GM18907 (cell line): ENCODE measurements around the gene KLF11.
A peak's percentile ranks its signal among the peaks of the same experiment; 100 is the strongest.

Experiments
- ATAC-seq: cut with Tn5 transposase; IDR thresholded peaks from one replicate; pipeline ENCODE4 v1.9.1; 2021; ENCODE audit warnings: mild to moderate bottlenecking, moderate library complexity; ENCODE audit not compliant: unreplicated experiment

KLF11 gene

GRCh38 chr2:10043256-10043905 is at the start of gene KLF11:
Gene KLF11 (plus strand): TSS chr2:10043550. CDS start chr2:10043717, 167 bp downstream.
- ATAC-seq = peak; percentile 74

DNA sequence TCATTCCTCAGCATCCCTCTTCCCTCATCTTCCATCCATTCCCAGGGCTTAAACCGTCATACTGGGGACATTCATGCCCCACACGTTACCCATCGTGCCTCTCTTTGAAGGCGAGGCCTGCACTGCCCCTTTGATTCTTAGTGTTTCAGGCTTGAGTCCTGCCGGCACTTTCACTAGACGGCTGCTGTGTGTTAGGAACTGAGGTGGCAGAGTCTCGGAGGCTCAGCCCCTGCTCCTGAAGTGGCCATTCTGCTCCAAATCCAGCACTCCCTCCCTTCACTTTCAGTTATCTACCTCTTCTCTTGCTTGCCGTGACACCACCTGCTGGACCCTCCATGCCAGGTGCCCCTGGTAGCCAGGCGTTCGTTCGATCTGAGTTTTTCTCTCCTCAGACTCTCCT is 48.9 kb upstream of the KLF11 start:
- ATAC-seq = no peak

DNA sequence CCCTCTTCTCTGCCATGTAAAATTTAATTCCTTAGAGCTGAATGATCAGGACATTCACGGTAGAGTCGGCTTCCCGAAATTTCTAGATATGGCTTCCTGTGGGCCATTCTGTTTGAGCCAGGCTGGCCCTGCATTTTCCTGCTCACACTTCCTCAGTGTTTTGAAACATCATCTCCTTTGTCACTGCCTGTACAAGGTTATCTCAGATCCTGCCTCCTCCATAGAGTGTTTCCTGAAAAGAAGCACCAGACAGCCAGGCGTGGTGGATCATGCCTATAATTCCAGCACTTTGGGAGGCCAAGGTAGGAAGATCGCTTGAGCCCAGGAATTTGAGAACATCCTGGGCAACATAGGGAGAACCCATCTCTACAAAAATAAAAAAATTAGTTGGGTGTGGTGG is 48.3 kb upstream of the KLF11 start:
- no peak for ATAC-seq

DNA sequence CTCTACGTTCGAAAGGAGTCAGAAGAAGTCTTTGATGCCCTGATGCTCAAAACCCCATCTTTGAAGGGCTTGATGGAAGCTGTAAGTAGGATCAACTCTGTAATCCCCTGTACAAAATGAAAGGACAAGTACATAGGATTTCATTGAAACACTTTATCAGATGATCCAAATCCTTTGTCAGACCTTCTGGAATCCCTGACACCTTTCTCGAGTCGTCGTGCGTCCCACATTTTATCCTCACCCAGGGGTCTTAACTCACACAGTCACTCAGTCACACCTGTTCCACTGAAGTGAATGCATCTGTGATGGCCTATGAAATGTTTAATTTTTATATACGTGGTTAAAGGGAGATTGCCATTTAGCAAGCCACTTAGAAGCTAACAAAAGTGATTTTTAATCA is 47.0 kb upstream of the KLF11 start:
- ATAC-seq = no peak

GRCh38 chr2:9997936-9998335 is 45.4 kb upstream of the KLF11 start:
- ATAC-seq = no peak

DNA sequence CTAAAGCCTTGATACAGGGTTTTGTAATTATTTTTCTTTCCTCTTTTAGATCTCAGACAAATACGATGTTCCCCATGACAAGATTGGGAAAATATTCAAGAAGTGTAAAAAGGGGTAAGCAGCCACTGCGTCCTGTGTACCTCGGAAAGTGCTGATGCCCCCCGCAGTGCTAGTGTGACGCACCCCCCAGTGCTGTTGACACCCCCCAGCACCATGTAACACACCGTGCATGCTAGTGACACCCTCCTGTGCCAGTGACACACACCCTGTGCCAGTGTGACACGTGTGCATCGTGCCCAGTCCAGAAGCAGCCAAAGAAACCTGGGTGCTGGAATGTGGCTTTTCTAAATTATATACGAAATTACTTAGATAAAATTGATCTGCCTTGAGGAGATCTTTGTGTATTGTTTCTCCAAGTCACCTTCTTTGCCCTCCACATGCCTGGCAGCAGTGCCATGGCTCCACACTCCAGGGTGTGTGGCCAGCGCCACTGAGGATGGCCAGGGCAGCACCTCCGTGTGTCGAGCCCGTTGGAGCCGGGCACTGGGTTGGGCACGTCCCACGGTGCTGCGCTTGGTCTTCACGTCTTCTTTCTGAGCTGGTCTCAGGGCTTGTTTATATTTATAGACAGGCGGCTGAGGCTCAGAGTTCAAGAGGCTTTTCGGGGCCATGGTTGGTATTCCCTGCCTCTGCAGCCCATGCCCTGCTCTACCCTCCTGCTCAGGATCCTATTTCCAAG is 44.3 kb upstream of the KLF11 start:
- ATAC-seq = no peak

DNA sequence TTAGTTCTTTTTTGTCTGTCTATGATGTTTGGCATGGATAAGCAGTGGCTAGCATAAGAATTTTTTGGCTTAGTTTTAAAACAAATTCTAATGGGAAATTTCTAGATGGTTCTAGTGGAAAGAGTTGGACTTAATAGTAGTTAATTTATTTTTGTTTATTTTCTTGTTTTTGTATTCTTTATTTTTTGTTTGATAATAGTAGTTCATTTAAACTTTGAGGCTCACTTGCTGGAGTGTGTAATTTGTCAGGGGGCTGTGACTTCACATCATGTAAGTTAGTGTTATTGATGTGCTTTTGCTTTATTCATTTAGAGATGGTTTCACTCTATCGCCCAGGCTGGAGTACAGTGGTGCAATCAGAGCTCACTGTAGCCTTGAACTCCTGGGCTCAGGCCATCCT is 43.7 kb upstream of the KLF11 start:
- ATAC-seq = no peak

GRCh38 chr2:10000541-10000940 is 42.8 kb upstream of the KLF11 start:
- no peak for ATAC-seq

- ATAC-seq = no peak
These were observed 41.8 kb upstream of the KLF11 start for GRCh38 chr2:10001586-10001985.

DNA sequence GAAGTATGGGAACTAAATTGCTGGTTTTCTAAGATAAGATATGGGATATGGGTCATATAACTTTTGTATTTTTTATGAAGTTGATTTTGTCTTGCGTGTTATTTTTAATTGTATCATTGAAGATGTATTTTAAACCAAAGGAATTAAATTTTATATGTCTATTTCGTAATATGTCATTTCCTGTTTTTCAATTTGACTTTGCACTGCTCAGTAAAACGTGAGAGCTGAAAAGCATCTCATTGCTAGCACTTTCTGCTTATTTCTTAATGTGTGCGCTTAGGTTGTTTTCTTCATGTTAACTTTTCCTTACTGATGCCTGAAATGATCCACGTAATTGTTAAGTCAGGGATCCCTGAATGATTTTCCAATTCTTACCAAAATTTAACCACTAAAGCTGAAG is 41.2 kb upstream of the KLF11 start:
- no peak for ATAC-seq

GRCh38 chr2:10002681-10003080 is 40.7 kb upstream of the KLF11 start:
- ATAC-seq = no peak

DNA sequence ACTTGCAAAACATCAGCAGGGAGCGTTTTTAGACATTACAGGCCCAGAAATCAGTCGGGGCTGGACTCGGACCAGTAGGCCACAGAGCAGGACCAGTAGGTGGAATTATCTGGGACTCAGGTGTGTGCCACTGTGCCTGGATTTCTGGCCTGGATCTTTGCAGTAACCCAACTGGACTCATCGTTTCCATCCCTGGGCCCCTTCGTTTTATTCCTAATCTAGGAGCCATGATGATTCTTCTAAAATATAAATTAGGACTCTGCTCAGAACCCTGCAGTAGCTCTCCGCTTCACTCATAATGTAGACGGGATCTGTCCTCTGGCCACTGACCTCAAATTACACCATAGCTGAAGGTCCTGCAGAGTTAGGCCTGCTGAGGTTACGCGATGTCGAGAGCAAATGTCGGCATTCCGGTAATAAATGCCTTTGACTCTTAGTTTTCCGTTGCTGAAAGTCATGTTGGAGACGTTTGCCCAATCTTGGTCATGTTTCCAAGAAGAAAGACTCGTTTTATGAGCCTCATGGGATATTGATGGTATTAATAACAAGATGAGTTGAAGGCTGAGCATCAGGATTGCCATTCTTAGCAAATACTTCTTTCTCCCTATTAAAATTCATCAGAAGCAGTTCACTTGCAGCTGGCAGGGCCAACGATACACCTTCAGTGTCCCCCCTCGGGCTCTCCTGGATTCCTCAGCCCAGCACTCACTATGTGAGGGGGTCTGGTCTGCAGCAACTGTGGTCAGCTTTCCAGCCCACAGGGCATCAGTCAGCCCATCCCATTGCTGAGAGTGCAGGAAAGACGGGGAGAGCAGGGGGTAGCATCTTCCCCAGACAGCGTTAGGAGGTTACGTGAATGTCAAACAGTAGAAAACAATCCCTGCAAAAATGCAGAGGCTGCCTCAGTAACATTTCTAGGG is 39.9 kb upstream of the KLF11 start:
- no peak for ATAC-seq

DNA sequence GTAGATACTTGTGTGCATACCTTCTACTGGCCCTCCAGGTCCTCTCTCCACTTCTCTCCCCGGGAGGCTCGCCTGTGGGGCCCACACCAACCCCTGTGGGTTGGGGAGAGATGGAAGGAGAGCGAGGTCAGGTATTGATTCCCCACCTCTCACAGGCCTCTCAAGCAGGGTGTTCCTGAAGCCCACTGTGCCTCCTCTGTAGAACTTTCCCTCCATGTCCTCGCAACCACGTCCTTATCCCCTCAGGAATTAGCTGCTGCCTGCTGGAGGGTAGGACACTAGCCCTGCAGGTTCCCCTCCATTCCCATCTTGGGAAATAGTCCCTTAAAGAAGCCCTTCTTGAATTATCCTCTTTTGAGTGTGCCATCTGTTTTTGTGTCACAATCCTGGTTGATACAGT is 38.9 kb upstream of the KLF11 start:
- ATAC-seq = no peak

DNA sequence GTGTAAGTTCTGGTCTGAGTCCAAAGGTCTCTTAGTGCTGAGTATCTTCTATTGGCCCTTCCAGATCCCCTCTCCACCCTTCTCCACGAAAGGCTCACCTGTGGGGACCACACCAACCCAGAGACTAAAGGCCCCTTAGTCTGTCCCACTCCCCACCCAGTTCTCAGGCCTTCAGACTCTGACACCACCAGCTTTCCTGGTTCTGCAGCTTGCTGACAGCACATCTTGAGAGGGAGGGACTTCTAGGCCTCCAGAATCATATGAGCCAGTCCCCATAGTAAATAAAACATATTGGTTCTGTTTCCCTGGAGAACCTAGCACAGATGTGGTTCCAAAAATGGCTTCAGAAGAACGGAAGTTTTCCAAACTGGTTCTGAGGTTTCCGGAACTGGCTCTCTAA is 38.5 kb upstream of the KLF11 start:
- no peak for ATAC-seq

DNA sequence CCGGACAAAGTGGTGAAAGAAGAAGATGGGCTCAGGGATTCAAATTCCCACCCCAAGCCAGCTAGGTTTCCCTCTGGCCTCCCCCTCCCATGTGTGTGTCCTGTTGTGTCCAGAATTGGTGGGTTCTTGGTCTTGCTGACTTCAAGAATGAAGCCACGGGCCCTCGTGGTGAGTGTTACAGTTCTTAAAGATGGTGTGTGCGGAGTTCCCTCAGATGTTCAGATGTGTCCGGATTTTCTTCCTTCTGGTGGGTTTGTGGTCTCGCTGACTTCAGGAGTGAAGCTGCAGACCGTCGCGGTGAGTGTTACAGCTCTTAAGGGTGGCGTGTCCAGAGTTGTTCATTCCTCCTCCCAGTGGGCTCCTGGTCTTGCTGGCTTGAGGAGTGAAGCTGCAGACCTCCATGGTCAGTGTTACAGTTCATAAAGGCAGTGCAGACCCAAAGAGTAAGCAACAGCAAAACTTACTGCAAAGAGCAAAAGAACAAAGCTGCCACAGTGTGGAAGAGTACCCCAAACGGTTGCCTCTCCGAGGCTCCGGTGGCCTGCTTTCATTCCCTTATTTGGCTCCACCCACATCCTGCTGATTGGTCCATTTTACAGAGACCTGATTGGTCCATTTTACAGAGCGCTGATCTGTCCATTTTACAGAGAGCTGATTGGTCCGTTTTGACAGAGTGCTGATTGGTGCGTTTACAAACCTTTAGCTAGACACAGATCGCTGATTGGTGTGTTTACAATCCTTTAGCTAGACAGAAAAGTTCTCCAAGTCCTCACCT is 37.7 kb upstream of the KLF11 start:
- no peak for ATAC-seq

DNA sequence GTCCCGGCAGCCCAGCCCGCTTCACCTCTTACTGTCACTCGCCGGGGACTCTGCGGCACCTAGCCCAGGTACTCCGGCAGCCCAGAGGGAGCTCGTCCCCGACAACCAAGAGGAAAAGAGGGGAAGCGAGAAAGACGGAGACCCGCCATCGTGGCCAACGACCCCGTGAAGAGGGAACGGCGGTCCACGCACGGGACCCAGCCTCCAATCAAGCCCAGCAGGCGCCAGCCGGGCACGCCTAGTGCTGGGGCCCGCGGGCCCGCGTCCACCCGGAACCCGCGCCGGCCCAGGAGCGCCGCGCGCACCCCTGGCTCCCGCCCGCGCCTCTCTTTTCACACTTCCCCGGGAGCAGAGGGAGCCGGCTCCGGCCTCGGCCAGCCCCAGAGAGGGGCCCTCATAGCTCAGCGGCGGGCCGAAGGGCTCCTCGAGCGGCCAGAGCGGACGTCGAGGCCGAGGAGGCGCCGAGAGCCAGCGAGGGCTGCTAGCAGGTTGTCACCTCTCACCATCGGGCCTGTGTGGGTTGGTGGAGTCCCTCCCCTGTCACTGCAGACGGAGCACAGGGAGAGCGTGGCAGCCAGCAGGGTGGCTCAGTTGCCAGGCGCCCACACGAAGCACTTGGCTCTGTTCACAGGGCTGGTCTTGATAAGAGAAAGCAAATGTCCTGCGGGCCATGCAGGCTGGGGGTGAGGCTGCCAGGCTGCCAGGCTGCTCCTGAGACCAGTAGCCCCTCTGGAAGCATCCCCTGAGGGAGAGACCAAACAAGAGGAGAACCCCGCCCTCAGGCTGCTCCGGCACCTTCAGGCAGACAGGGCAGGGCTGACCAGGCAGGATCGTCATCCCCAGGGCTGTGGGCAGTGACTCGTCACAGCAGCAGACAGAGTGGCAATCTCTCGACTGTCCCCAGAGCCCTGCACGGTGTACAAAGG is 36.9 kb upstream of the KLF11 start:
- ATAC-seq = no peak

- ATAC-seq = no peak
These were observed 35.9 kb upstream of the KLF11 start for GRCh38 chr2:10007435-10007834.

GRCh38 chr2:10007921-10008808 is 35.2 kb upstream of the KLF11 start:
- no peak for ATAC-seq

GRCh38 chr2:10008809-10009176 is 34.6 kb upstream of the KLF11 start:
- ATAC-seq = no peak
